Natural killer cell (primary cell): ENCODE measurements around the gene CMTM2. TPM values are rescaled to one million over a fixed set of nuclear protein-coding genes. Genes with fewer than 3 reads are reported as not detected.

Experiments
- ATAC-seq, 3 donors: fragments of 150-1000 bp in 2 of 3; fragments of 200-7000 bp in 1 of 3; cut with Tn5 transposase; 1 replicate in 1 of 3; 2 replicates in 2 of 3; pipeline ENCODE4 v1.10.0; 2021; ENCODE audit warnings: mild to moderate bottlenecking in 2 of 3, moderate library complexity in 2 of 3
- DNase-seq, 2 donors: peaks; one replicate each; pipeline versions ENCODE4 v3.0.0 to v3.0.0-alpha.2; 2013 to 2021; ENCODE audit warnings: mixed read lengths in 1 of 2
- H3K27ac ChIP-seq: one replicate; pipeline ENCODE4 v1.5.1; 2013; ENCODE audit warnings: mild to moderate bottlenecking, low read length
- H3K27me3 ChIP-seq: one replicate; pipeline ENCODE4 v1.6.1; 2013; ENCODE audit warnings: low read length; ENCODE audit not compliant: control insufficient read depth, insufficient read depth
- H3K36me3 ChIP-seq: one replicate; pipeline ENCODE4 v1.6.1; 2013; ENCODE audit warnings: low read length; ENCODE audit not compliant: control insufficient read depth, insufficient read depth
- H3K4me1 ChIP-seq: one replicate; pipeline ENCODE4 v1.6.1; 2013; ENCODE audit warnings: low read length; ENCODE audit not compliant: control insufficient read depth, insufficient read depth
- H3K4me3 ChIP-seq: one replicate; pipeline ENCODE4 v1.5.1; 2013; ENCODE audit warnings: low read length
- H3K9me3 ChIP-seq: one replicate; pipeline ENCODE4 v1.6.1; 2013; ENCODE audit warnings: low read length; ENCODE audit not compliant: control insufficient read depth, insufficient read depth
- H3K27ac Mint-ChIP-seq, 2 donors: one replicate each; pipeline ENCODE4 v1.8.0; 2022; ENCODE audit warnings: mild to moderate bottlenecking in 2 of 2, mixed read lengths in 2 of 2, moderate library complexity in 1 of 2
- H3K27me3 Mint-ChIP-seq, 2 donors: one replicate each; pipeline ENCODE4 v1.8.0; 2022; ENCODE audit warnings: low read depth in 2 of 2, mixed read lengths in 2 of 2
- H3K36me3 Mint-ChIP-seq: one replicate; pipeline ENCODE4 v1.8.0; 2022; ENCODE audit warnings: mixed read lengths
- H3K4me1 Mint-ChIP-seq, 2 donors: one replicate each; pipeline ENCODE4 v1.8.0; 2022; ENCODE audit warnings: mixed read lengths in 2 of 2
- H3K4me3 Mint-ChIP-seq: one replicate; pipeline ENCODE4 v1.8.0; 2022; ENCODE audit warnings: mild to moderate bottlenecking, moderate library complexity, mixed read lengths
- H3K9me3 Mint-ChIP-seq, 2 donors: one replicate each; pipeline ENCODE4 v1.8.0; 2022; ENCODE audit warnings: mixed read lengths in 2 of 2
- CTCF ChIP-seq: fragments of 200-600 bp; IDR thresholded peaks from one replicate; pipeline ENCODE4 v1.8.0; 2022; ENCODE audit warnings: antibody characterized with exemption
- WGBS: methylation state at CpG from one replicate; pipeline ENCODE4 v1.1.7; 2013; ENCODE audit warnings: missing lambda C conversion rate; ENCODE audit not compliant: insufficient coverage; 5-methylcytosine and 5-hydroxymethylcytosine counted together
- intact Hi-C: fragments of 100-400 bp; cut with micrococcal nuclease; formaldehyde crosslinking; loops from one replicate; pipeline ENCODE4 v1.14.2; 2022
- total RNA-seq, 4 donors: library from RNA; stranded (reverse); fragments of 120-200 nt in 1 of 4; gene quantifications; one replicate each; pipeline versions ENCODE4 v1.2.3 to v1.2.4, GENCODE V29; 2013 to 2022

Gene CMTM2
- total RNA-seq, 3 donors from 2014 or later (not counting 1 experiment from before 2014, with no cell fraction given): 0.61 to 1.6 (median 0.82) TPM

- intact Hi-C loops: no loop called here
- H3K9me3 Mint-ChIP-seq: no peaks in the 10 kb centered on the region
- H3K4me3 Mint-ChIP-seq: peak overlapping the region; percentile 65
- no peak for ATAC-seq
- Histone ChIP-seq H3K4me3 (no peak overlapping the region), H3K36me3 (no peaks in the 10 kb centered on the region), H3K9me3 (no peaks in the 10 kb centered on the region), H3K4me1 (peaks cover 51% of the 10 kb centered on the region), H3K27ac (peak overlapping the region; percentile 86), H3K27me3 (no peaks in the 10 kb centered on the region)
- H3K27ac Mint-ChIP-seq: peak overlapping the region; percentile 84 to 88
- peaks cover 49 to 53% of the 10 kb centered on the region in 2 donors for H3K4me1 Mint-ChIP-seq
- WGBS: 92% methylated on average over 4 of the region's 4 CpGs
- no peaks in the 10 kb centered on the region for H3K36me3 Mint-ChIP-seq
- no peak for TF ChIP-seq CTCF
- peaks cover 0 to 2% of the 10 kb centered on the region in 2 donors for H3K27me3 Mint-ChIP-seq
- DNase-seq: no peak
Measured at GRCh38 chr16:66548068-66548467, 31.2 kb upstream of the CMTM2 start.

- Histone ChIP-seq H3K27ac (peak overlapping the region; percentile 86), H3K36me3 (no peaks in the 10 kb centered on the region), H3K4me3 (peak overlapping the region; percentile 59), H3K9me3 (no peaks in the 10 kb centered on the region), H3K27me3 (no peaks in the 10 kb centered on the region), H3K4me1 (peaks cover 54% of the 10 kb centered on the region)
- WGBS: 27% methylated on average over 9 of the region's 9 CpGs
- ATAC-seq (no peak), DNase-seq (no peak)
- no peaks in the 10 kb centered on the region for H3K36me3 Mint-ChIP-seq
- TF ChIP-seq CTCF: no peak
- H3K27ac Mint-ChIP-seq: peak overlapping the region; percentile 84 to 88
- intact Hi-C loops: no loop called here
- no peaks in the 10 kb centered on the region for H3K9me3 Mint-ChIP-seq
- peak overlapping the region; percentile 65 for H3K4me3 Mint-ChIP-seq
- H3K4me1 Mint-ChIP-seq: peaks cover 57 to 61% of the 10 kb centered on the region in 2 donors
- peaks cover 0 to 2% of the 10 kb centered on the region in 2 donors for H3K27me3 Mint-ChIP-seq
Measured at GRCh38 chr16:66548868-66549267, 30.4 kb upstream of the CMTM2 start.

- Mint-ChIP-seq H3K4me1 (peaks cover 63 to 68% of the 10 kb centered on the region in 2 donors), H3K4me3 (peak within 1 kb of the TSS; percentile 89), H3K27ac (peak within 1 kb of the TSS; percentile 96 to 97), H3K36me3 (no peaks in the 10 kb centered on the region), H3K27me3 (peaks cover 0 to 2% of the 10 kb centered on the region in 2 donors), H3K9me3 (no peaks in the 10 kb centered on the region)
- DNase-seq (peak; percentile 53 to 71), ATAC-seq (peak; percentile 12 to 20 (median 17))
- Histone ChIP-seq H3K36me3 (no peaks in the 10 kb centered on the region), H3K27me3 (no peaks in the 10 kb centered on the region), H3K4me1 (peaks cover 61% of the 10 kb centered on the region), H3K27ac (peak within 1 kb of the TSS; percentile 86), H3K4me3 (peak within 1 kb of the TSS; percentile 59), H3K9me3 (no peaks in the 10 kb centered on the region)
- intact Hi-C loops: loop anchor here (2.0 to 5.0 kb wide), 2 partner anchors 33 to 53 kb away; partner anchors contain the start of gene CMTM3
- TF ChIP-seq CTCF: no peak
- WGBS: 2% methylated on average over 80 of the region's 80 CpGs
Measured at GRCh38 chr16:66549284-66550131, 29.8 kb upstream of the CMTM2 start, which contains the start of gene TK2. TSS of gene TK2 (minus strand) at chr16:66550122. CDS start at chr16:66550061, 61 bp downstream.
